Raji (cell line): ENCODE results near the gene KLHL26.
A peak's percentile ranks its signal among the peaks of the same experiment; 100 is the strongest.

Source experiments
- POLR2A ChIP-seq: IDR thresholded peaks from 2 replicates; pipeline ENCODE4 v1.6.1; 2011; ENCODE audit warnings: low read depth, low read length, control low read depth; ENCODE audit not compliant: insufficient read depth

Gene KLHL26, protein sequence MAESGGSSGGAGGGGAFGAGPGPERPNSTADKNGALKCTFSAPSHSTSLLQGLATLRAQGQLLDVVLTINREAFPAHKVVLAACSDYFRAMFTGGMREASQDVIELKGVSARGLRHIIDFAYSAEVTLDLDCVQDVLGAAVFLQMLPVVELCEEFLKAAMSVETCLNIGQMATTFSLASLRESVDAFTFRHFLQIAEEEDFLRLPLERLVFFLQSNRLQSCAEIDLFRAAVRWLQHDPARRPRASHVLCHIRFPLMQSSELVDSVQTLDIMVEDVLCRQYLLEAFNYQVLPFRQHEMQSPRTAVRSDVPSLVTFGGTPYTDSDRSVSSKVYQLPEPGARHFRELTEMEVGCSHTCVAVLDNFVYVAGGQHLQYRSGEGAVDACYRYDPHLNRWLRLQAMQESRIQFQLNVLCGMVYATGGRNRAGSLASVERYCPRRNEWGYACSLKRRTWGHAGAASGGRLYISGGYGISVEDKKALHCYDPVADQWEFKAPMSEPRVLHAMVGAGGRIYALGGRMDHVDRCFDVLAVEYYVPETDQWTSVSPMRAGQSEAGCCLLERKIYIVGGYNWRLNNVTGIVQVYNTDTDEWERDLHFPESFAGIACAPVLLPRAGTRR

DNA sequence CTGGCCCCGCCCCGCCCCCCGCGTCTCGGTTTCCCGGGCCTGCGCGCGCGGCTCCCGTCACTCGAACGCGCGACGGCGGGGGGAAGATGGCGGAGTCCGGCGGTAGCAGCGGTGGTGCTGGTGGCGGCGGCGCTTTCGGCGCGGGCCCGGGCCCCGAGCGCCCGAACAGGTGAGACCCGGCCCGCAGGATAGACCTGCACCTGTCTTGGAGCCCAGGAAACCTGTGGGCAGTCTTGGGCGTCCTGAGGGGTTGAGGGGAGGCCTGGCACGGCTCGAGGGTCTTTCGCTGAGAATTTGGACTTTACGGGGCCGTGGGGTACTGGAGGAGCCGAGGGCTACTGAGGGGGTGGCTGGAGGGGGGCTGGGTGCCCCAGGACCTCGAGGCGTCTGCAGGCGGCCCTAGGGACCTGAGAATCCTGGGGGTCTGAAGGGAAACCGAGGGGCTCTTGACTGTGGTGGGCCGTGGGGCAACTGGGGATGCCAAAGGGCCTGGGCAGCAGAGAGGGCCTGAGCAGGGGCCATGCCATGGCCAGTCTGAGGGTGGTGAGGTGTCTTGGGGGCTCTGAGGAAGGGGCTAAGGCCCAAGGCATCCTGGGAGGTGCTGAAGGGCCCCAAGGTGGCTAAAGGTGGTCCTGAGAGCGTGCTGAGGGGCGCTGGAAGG is at the start of gene KLHL26:
Gene KLHL26, plus strand, starts transcription at position 60 of the 661 bp plus-strand sequence. Its CDS starts 27 bp downstream, at position 87.
- peak; percentile 56; the same call in 1 of the 2 replicates for TF ChIP-seq POLR2A

DNA sequence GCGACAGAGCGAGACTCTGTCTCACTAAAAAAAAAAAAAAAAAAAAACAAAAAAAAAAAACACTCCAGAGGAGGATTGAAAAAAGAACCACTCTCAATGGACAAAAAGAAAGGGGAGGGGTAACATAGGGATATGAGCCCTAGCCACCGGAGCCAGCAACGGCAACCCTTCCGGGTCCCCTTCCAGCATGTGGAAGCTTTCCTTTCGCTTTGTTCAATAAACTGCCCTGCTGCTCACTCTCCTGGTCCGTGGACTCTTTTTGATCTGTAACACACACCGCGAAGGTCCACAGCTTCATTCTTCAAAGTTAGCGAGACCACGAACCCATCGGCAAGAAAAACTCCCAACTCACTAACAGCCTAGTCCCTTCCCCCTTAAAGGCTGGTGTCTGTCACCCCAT is 49.3 kb upstream of the KLHL26 start:
- no peak for TF ChIP-seq POLR2A

DNA sequence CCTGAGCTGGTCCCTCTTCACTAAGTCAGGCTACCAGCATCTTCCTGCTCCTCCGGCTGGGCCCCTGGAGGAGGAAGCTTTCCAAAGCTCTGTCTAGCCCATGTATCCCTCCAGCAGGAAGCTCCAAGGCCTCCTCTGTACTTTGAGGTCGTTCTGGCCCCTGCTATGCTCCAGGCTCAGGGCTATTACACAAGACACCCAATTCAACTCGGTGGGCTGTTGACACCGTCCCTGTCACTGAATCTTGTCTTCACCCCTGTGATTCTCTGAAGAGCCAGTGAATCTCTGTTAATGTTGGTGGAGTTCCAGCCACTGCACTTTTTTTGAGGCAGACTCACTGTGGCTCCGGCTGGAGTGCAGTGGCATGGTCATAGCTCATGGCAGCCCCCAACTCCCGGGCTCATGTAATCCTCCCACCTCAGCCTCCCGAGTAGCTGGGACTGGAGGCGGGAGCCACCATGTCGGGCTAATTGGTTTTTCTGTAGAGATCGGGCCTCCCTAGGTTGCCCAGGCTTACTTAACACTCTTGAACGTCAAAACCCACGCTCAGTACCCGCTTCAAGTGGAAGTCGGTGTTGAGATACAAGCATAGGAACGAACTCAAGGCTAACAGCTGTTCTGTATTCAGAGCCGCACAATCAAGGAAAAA is 48.7 kb upstream of the KLHL26 start:
- TF ChIP-seq POLR2A = no peak

DNA sequence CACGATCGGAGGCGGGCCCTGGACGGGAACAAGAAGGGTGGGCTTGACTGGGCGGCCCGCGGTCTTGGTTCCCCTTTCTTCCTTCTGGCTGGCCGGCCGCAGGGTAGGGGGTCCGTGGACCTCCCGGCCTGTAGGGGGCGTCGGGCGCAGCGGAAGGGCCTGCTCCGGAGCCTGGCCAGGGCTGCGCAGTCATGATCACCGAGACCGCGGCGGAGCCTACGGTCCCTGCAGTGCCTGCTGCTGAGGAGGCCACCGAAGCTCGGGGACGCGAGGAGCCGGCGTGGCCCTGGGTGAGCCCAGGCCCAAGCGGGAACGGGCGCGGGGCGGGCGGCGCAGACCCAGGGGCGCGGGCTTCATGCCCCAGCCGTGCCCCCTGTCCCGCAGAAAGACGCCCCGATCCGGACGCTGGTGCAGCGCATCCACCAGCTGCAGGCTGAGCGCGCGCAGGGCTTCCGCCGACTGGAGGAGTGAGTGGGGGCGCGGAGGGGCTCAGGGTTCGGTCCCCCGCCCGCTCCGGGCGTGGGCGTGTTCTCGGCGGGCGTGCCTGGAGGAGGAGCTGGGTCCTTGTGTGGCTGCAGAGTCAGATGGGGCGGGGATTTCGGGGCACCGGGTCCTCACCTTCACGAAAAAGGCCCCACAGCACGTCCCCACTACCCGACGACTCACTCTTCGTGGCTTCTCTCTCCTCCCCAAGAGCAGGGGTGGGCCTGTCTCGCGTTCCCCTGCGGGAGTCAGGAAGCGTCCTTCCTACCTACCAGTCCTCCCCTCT is 48.0 kb upstream of the KLHL26 start, which contains the start of gene REX1BD:
Gene REX1BD, plus strand, starts transcription at position 188 of the 769 bp plus-strand sequence. Its CDS starts 4 bp downstream, at position 192.
- peak; percentile 95 for TF ChIP-seq POLR2A

DNA sequence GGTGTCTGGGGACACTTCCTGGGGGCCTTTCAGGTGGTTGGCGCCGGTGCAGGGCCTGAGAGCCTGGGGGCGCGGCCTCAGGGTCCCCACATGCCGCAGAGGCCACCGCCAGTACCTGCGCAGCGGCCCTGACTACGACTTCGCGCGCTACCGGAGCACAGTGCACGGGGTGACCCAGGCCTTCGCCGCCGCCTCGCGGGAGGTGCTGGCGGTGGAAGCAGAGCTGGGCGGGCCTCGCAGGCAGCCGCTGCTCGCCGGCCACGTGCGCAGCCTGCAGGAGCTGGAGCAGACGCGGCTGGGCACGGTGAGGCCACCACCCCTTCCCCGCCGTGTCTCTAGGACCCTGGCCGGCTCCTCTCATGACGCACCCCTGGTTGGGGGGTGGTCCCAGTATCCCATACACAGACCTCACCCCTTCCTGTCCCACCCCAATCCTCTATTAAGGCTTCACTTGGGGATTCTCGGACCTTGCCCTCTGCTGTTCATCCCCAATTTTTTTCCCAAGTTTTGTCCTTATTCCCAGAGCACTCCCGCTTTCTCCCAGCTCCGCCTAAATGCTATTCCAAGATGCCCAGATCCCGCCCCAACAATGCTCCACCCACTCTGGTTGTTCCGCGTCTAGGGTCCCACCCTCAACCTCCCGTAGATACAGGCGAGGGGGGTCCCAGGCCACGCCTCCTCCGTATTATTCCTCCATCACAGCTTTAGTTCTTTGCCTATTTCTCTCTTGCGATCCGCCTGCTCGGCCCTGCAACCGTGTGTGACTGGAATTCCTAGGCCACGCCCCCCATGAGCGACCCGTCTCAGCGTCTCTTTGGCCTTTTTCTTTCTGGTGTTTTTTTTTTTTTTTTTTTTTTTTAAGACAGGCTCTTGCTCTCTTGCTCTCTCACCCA is 47.2 kb upstream of the KLHL26 start:
- TF ChIP-seq POLR2A = no peak

DNA sequence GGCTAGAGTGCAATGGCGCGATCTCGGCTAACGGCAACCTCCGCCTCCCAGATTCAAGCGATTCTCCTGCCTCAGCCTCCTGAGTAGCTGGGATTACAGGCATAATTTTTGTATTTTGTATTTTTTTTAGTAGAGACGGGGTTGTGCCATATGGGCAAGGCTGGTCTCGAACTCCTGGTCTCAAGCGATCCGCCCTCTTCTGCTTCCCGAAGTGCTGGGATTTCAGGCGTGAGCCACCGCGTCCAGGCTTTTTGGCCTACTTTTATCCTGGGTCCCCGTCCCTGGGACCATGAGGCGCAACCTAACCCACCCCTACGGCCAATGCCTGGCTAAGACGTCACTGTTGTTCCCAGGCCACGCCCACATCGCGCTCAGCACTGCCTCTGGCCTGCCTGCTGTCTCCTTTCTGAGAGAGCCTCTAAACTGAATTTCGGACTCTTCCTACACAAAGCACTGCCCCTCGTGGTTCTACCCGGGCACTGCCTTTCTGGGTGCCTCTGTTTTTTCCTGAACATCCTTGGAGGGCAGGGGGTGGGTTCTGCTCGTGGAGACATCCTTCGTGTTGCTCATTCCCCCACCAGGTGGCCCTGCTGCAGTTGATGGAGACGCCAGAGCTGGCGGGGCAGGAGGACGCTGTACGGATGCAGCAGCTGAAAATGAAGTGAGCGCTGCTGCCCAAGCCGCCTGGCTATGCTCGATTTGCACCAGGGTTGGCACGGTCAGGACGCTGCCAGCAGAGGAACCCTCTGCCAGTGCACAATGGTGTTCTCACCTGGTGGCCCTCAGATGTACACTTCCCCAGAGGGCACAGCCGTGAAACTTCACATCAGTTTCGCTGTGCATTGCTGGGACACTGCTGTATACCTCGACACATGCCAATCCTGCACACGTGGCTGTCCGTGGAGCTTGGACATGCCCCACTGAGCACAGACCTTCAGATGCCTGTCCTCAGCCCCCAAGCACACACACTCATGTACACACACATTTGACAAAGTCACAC is 46.3 kb upstream of the KLHL26 start:
- no peak for TF ChIP-seq POLR2A

DNA sequence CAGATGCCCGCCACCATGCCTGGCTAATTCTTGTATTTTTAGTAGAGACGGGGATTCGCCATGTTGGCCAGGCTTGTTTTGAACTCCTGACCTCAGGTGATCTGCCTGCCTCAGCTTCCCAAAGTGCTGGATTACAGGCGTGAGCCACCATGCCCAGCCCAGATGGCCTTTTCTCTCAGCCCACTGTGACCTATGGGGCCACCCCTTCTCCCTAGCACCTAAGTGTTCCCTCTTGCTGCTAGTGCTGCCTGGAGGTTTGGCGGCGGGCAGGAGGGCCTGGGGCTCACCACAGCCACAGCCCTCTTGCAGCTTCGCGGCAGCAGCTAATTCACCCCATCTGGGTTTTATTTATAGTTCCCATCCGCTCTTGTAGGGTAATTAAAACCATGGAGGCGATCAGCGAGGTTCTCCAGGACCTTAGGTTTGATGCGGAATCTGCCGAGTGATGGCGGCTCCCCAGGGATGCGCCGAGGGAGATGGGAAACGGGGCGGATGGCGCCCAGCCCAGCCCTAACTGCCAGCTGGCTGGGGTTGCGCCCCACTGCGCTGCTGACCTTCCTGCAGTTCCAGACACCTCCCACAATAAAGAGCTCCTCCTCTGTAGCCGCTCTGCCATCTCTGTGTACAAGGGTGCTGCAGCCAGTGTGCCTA is 45.0 kb upstream of the KLHL26 start:
- no peak for TF ChIP-seq POLR2A

DNA sequence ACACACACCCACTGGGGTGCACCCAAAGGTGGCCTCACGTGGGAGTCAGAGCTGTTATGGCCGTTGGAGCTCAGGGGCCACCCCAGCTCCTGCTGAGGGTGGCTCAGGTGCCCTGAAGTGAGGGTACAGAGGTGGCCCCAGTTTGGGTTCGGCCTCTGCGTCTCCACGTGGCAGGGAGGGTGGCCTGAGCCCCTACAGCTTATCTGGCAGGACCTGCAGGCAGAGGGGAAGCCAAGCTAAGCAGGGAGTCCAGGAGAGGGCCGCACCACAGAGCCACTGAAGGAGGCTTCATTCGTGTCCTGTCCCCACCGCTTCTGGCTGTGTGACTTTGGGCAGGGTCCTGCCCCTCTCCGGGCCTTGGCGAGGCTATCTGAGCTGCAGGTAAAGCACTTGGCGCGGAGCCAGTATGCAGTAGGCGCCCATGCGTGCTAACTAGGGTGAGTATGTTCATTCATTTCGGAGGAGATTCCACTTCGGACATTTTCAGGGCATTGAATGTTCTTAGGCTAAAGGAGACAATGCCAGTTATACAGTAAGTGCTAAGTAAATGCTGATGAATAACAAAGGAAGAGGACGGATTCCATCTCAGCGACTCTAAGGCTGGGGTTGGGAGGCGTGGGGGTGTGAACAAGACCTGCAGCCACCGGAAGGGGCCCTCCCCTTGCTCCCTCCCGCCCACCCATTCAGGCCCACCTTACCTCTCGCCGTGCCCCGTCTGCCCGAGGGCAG is 43.3 kb upstream of the KLHL26 start:
- TF ChIP-seq POLR2A = no peak

DNA sequence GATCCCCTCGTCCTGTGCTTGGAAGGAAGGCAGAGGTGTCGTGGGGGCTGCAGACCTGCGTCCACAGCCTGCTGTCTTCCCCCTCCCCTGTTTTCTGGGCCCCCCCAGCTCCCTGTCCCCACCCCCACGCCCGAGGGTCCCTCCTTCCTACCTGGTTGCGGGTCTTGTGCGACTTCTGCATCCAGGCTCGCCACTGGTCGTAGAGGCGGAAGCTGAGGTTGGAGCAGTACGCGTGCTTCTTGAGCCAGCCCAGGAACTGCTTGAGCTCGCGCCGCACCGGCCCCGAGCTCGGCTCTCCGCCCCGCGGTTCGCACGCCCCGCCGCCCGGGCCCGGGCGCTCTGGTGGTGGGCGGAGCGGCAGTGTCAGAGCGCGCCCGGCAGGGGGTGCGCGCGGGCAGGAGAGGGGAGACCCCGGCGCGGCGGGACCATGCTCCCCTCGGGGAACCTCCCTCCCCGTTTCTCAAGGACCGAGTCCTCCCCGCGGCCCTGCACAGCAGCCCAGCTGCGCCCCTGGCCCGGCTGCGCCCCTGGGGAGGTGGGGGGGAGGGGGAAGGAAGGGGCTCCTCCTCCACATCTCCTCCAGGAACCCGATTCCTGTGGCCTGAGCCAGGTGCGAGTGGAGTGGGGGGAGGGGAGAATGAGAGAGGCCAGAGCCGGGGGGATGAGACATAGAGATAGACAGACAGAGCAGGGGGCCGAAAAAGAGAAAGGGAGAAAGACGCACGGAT is 42.6 kb upstream of the KLHL26 start:
- peak; percentile 61 for TF ChIP-seq POLR2A

DNA sequence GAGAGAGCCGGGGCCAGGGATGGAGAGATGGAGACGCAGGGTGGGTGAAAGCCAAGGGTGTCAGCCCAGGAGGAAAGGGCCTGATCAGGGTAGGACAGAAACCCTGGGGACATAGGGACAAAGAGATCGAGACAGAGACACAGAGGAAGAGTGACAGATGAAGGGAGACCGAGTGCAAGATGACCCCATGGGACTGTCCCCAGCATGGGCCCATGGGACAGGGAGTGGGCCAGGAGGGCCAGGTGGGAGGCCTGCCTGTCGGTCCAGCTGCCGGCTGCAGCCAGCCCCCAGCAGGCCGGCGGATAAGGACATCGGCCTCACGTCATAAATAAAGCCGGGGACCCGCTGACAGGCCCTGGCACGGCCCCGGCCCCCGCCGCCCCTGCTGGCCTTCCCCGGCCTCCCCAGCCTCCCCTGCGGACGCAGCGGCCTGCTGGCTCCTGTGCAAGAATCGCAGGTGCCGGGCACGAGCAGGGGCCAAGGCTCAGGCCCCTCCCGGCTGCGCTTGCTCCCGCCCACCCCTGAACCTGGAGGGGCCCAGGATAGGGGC is 41.9 kb upstream of the KLHL26 start:
- TF ChIP-seq POLR2A = no peak; the same call in 1 of the 2 replicates
